Activated CD4-positive, alpha-beta T cell treated with anti-CD3 and anti-CD28 coated beads for 24 hours (primary cell): Measurements from ENCODE around the gene ZNF547.

Source experiments
- DNase-seq, 2 donors: peaks; one replicate each; pipeline ENCODE4 v3.0.0-alpha.2; 2020; ENCODE audit warnings: low read depth in 2 of 2

Gene ZNF547

GRCh38 chr19:57362997-57363687 lies at the start of gene ZNF547, which contains the start of gene TRAPPC2B:
Gene ZNF547, plus strand, starts transcription at chr19:57363551. Its CDS starts 5,005 bp downstream, at chr19:57368556.
Gene TRAPPC2B, plus strand, starts transcription at chr19:57363551. Its CDS starts 1,283 bp downstream, at chr19:57364834.
- DNase-seq = peak; percentile 93 to 95

GRCh38 chr19:57314146-57314545 lies 49.2 kb upstream of the ZNF547 start:
- DNase-seq = no peak

DNA sequence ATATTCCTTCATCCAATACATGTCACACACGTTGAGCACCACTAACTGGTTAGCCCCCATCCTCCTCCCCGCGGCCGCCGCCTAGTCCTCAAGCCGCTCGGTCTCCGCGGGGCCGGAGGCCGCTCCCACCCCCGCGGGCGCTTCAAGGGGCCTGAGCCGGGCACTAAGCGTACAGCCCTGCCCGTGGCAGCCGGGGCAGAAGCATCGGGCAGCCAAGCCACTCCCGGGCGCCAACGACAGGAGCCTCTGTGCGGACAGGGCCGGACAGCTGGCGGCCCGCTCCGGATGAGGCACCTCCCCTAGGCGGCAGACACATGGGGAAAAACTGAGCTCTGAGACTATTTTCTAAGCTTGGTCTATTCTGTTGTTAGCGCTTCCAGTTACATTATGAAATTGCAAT lies 45.8 kb upstream of the ZNF547 start:
- DNase-seq = no peak

DNA sequence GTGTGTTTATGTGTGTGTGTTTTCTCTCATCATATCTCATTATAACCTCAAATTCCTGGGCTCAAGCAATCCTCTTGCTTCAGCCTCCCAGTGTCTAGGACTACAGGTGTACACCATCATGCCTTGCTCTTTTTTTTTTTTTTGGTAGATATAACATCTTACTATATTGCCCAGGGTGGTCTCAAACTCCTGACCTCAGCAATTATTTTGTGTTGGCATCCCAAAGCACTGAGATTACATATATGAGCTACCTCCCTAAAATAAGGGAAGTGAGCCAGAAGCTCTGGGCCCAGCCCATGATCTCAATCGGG lies 43.5 kb upstream of the ZNF547 start:
- DNase-seq = no peak

- peak; percentile 82 to 84 for DNase-seq
Observed at GRCh38 chr19:57320180-57321084, 42.9 kb upstream of the ZNF547 start, which contains the start of gene ZNF543. Gene ZNF543, plus strand, starts transcription at chr19:57320472. Its CDS starts 382 bp downstream, at chr19:57320854.

DNA sequence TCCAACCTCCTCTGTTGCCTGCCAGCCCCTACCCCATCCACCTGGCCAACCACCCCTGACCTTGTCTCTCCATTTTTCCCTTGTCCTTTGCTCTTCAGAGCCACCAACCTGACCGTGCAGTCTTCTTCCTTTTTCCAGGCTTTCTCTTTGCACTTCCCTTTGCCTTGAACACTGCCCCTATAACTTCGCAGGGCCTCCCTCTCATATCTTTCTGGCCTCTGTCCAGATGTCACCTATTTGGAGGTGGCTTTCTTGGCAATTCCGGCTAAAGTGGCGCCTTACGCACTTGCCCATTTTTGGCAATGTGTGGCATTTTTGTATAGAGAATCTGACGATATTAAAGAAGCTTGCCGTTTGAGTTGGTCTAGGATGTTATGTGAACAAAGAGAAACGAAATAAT lies 42.2 kb upstream of the ZNF547 start:
- no peak for DNase-seq

DNA sequence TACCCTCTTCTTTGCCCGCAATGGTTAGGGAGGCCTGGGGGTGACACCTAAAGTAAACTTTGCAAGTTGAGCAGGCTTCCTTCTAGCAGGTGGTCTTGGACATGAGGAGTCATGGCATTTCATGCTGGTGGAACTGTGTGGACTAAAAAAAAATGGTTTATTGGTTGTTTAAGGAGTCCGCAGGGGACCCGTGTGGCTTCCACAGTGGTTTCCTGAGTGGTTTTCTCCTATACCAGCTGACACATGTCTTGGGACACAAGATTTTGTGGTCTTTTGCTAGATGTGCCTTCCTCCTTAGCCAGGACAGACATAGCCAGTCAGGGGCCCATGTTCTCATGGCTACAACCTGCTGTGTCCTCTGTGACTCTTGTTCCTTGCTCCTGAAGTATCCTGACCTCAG lies 41.6 kb upstream of the ZNF547 start:
- no peak for DNase-seq

DNA sequence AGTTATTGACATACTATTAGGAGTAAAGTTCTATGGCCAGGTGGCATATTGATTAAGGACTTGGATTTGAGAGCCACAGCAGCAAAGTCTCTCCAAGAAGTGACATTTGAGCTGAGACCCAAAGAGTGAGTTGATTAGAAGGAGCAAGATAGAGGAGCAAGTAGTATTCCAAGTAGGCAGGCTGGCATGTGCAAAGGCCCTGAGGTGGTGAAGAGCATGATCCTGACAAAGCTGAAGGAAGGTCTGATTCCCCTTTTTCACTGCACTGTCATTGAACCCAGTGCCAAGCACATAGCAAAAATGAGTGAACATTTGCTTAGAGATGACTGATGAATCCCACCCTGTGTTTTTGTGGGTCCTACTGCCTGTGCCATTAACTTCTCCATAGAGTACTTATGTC lies 38.4 kb upstream of the ZNF547 start:
- DNase-seq = no peak

DNA sequence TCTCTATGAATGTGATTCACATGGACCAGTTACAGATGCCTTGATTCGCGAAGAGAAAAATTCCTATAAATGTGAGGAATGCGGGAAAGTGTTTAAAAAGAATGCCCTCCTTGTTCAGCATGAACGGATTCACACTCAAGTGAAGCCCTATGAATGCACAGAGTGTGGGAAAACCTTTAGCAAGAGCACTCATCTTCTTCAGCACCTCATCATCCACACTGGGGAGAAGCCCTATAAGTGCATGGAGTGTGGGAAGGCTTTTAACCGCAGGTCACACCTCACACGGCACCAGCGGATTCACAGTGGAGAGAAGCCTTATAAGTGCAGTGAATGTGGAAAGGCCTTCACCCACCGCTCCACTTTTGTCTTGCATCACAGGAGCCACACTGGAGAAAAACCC lies 35.4 kb upstream of the ZNF547 start:
- no peak for DNase-seq

DNA sequence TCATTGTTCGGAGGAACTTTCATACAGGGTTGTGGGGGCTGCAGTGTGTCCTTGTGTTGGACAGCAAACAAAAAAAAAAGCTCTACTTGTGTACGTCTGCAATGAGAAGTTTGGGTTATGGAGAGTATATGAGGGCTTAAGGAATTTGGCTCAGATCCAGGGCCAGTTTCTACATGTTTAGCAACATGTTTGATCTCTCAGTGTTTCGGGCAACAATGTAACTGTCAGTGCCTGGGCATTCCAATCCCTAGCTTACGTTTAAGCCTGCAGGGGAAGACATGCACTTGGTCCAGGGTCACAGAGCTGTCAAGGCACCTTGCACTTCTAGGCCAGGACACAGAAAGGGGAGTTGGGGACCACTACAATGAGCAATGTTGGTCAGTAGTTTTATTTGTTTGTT lies 29.2 kb upstream of the ZNF547 start:
- DNase-seq = no peak

GRCh38 chr19:57338877-57339276 lies 24.5 kb upstream of the ZNF547 start:
- no peak for DNase-seq

- DNase-seq = no peak
Observed at GRCh38 chr19:57342582-57342981, 20.8 kb upstream of the ZNF547 start.

DNA sequence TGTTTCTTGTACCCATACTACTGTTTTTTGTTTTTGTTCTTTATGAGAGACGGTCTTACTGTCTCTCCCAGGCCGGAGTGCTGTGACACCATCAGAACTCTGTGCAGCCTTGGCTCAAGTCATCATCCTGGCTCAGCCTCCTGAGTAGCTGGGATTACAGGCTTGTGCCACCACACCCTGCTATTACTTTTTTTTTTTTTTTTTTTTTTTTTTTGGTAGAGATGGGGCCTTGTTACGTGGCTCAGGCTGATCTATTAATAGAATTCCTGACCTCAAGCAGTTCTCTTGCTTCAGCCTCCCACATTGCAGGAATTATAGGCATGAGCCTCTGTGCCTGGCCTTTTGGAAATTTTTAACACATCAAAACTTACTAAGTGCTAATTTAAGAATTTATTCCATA lies 15.2 kb upstream of the ZNF547 start:
- no peak for DNase-seq

GRCh38 chr19:57350877-57351805 lies 12.2 kb upstream of the ZNF547 start, which contains the start of gene ZNF304:
Gene ZNF304, plus strand, starts transcription at chr19:57351271. Its CDS starts 394 bp downstream, at chr19:57351665.
- DNase-seq = peak; percentile 61 to 69

DNA sequence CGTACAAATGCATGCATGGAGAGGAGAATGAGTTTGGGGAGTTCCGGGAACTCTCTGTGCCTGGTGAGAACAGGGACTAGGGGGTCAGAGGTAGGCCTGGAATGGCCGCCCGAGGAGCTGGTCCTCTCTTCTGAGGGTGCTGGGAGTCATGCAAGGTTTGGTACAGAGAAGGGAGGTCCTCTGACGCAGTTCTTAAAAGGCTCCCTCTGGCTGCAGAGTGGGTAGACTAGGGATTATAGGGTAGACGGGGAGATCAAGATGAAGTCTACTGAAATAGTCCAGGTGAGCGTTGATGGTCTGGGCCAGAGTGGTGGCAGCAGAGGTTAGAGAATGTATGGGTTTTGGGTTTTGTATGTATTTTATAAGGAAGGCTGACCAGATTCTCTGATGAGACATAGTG lies 11.5 kb upstream of the ZNF547 start:
- DNase-seq = no peak

GRCh38 chr19:57355916-57356315 lies 7.4 kb upstream of the ZNF547 start:
- no peak for DNase-seq

DNA sequence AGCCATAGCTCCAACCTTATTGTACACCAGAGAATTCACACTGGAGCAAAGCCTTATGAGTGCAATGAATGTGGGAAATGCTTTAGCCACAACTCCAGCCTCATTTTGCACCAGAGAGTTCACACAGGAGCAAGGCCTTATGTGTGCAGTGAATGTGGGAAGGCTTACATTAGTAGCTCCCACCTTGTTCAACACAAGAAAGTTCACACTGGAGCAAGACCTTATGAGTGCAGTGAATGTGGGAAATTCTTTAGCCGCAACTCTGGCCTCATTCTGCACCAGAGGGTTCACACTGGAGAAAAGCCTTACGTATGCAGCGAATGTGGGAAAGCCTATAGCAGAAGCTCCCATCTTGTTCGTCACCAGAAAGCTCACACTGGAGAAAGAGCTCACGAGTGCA lies 5.9 kb upstream of the ZNF547 start:
- no peak for DNase-seq

DNA sequence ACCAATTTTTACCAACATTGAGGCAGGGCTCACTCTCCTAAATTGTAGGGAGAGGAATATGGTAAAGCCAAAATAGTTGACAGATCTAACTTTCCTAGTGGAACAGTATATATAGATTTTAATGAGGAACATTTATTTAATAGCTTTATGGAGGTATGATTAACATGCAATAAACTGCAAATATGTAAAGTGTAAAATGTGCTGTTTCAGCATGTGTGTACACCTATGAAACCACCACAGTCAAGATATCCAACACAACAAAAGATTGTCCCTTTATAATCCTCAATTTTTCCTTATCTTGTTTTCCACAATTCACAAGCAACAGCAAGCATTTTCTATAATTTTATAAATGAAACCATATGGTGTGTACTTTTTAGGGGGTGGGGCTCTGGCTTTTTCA lies 4.1 kb upstream of the ZNF547 start:
- no peak for DNase-seq

- DNase-seq = no peak
Observed at GRCh38 chr19:57362419-57362818, 932 bp upstream of the ZNF547 start.

DNA sequence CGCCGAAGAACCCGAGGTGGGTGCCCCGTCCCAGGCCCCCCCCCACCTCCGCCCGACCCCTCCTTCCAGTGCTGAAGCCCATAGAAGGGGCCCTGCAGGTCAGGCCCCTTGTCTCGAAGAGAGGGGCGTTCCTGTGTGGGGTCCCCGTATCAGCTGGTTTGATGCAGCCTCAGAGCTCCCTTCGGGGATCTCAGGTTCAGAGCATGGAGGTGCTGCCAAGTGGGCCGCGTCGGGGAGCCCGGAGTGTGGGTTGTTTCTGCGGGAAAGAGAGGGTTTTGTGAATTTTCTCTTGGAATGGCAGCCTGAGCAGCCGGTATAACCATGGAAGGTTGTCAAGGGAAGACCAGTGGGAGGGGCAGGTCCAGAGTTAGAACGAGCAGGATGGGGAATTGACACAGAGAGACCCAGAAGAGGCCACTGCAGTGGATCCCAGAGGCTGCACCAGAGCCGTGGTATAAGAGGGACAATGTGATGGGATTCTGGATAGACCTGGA lies 384 bp downstream of the ZNF547 start:
- no peak for DNase-seq

DNA sequence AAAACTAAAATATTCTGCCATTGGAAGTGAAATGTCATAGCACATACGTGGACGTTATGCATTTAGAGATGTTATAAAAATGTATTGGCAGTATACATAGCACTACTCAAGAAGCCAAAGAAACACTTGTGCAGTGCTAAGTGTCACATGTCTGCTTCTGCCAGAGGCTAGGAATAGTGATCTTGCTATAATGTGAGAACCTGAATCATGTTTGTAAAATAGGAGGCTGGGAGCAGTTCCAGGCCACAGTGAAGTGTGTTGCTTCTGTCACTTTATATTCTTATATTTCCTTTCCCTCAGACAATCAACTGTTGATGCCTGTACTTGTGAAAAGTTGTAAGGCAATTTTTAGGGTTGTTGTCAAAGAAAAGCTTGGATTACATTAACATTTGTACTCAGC lies 3.4 kb downstream of the ZNF547 start:
- no peak for DNase-seq

DNA sequence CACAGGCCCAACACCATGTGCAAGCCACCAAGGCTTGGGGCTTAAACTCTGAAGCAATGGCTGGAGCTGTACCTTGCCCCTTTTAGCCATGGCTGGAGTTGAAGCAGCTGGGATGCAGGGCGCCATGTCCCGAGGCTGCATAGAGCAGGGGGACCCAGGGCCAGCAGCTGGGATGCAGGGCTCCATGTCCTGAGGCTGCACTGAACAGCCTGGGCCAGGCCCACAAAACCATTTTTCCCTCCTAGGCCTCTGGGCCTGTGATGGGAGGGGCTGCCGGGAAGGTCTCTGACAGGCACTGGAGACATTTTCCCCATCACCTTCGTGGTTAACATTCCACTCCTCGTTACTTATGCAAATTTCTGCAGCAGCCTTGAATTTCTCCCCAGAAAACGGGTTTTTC lies 10.8 kb downstream of the ZNF547 start:
- DNase-seq = no peak
